NCI-H524 treated with DMSO at 0.1 percent for 48 hours (cell line): Measurements from ENCODE around the gene EPN2.
"Not testable (repeated sequence)": the region's sequence is repeated elsewhere in the genome, so short reads cannot be mapped to it uniquely, and the experiment has no call there.

Experiments used
- DNase-seq: peaks from one replicate; lab custom pipeline; 2025; lab: John Stamatoyannopoulos, UW

Gene EPN2

GRCh38 chr17:19237139-19237388 lies at the start of gene EPN2:
Gene EPN2 (plus strand): TSS chr17:19237366. CDS start chr17:19283120, 45,754 bp downstream.
- not testable (repeated sequence) for DNase-seq

DNA sequence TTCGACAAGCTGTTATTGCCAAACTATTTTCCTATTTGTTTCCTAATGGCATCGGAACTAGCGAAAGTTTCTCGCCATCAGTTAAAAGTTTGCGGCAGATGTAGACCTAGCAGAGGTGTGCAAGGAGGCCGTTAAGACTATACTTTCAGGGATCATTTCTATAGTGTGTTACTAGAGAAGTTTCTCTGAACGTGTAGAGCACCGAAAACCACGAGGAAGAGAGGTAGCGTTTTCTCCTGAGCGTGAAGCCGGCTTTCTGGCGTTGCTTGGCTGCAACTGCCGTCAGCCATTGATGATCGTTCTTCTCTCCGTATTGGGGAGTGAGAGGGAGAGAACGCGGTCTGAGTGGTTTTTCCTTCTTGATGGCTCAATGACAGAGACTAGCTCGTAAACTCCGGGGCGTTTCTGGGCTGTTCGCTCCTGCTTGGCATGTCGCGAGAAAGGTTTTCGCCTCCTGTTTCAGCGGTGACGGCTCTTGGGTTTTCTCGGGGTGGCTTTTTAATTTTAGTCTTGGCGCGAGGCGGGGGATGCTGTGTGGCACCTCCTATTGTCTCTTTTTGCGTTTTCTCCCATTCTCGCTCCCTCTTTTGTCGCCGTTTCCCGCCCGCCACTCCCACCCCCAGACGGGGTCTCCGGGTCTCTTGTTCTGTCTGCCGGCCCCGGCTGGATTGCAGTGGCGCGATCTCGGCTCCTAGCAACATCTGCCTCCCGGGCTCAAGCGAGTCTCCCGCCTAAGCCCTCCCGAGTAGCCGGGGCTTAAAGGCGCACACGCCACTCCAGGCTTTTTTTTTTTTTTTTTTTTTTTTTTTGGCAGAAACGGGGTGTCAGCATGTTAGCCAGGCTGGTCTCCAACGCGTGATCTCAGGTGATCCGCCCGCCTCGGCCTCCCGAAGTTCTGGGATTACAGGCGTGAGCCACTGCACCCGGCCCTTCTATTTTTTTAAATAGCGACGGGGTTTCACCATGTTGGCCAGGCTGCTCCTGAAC lies 49.0 kb upstream of the EPN2 start:
- DNase-seq, result not testable (repeated sequence)

DNA sequence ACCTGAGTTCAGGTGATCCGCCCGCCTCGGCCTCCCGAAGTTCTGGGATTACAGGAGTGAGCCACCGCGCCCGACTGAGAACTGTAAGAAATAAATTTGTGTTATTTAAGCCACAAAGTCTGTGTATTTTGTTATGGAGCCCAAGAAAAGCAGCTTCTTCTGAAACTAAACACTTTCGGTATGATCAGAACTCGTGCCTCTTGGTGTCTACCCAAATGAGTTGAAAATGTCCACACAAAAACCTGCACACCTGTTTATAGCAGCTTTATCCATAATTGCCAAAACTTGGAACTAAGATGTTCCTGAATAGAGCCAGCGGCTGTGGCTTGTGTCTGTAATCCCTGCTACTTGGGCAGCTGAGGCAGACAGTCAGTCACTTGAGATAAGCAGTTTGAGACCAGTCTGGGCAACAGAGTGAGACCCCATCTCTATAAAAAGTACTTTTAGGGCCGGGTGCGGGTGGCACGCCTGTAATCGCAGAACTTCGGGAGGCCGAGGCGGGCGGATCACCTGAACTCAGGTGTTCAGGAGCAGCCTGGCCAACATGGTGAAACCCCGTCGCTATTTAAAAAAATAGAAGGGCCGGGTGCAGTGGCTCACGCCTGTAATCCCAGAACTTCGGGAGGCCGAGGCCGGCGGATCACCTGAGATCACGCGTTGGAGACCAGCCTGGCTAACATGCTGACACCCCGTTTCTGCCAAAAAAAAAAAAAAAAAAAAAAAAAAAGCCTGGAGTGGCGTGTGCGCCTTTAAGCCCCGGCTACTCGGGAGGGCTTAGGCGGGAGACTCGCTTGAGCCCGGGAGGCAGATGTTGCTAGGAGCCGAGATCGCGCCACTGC lies 48.1 kb upstream of the EPN2 start:
- not testable (repeated sequence) for DNase-seq

DNA sequence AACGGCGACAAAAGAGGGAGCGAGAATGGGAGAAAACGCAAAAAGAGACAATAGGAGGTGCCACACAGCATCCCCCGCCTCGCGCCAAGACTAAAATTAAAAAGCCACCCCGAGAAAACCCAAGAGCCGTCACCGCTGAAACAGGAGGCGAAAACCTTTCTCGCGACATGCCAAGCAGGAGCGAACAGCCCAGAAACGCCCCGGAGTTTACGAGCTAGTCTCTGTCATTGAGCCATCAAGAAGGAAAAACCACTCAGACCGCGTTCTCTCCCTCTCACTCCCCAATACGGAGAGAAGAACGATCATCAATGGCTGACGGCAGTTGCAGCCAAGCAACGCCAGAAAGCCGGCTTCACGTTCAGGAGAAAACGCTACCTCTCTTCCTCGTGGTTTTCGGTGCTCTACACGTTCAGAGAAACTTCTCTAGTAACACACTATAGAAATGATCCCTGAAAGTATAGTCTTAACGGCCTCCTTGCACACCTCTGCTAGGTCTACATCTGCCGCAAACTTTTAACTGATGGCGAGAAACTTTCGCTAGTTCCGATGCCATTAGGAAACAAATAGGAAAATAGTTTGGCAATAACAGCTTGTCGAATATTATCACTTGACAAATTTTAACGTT lies 47.3 kb upstream of the EPN2 start:
- DNase-seq, result not testable (repeated sequence)

DNA sequence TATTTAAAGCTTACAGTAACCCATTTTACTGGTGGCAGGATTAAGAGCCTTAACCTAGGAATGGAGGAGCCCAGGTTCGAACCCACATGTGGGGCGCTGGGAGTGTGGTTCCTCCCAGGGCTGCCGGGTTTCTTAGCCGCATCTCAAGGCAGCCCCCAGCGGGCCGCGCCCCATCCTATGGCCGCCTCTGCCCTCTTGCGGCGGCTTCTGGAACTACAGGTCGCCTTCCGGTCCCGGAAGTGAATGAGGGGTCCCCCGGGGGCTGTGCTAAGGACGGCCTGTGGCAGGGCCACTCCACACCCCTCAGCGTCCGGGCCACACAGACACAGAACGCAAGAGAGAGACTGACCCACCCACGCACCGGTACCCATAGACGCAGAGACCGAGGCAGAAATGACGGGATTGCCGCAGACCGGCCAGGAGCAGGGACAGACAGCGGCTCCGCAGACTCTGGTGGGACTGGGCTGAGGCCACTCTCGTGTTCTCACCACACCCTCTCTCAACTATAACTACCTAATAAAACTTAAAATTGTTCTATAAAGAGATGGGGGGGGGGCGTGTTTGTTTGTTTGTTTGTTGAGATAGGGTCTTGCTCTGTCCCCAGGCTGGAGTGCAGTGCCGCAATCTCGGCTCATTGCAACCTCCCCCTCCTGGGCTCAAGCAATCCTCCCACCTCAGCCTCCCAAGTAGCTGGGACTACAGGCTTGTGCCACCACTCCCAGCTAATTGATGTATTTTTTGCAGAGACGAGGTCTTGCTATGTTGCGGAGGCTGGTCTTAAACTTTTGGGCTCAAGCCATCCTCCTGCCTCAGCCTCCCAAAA lies 40.6 kb upstream of the EPN2 start:
- not testable (repeated sequence) for DNase-seq

GRCh38 chr17:19202448-19202847 lies 34.7 kb upstream of the EPN2 start:
- not testable (repeated sequence) for DNase-seq

- DNase-seq, result not testable (repeated sequence)
These were observed 33.7 kb upstream of the EPN2 start for GRCh38 chr17:19203429-19203828.

GRCh38 chr17:19215074-19215860 lies 21.9 kb upstream of the EPN2 start:
- not testable (repeated sequence) for DNase-seq

GRCh38 chr17:19216148-19216926 lies 20.8 kb upstream of the EPN2 start:
- not testable (repeated sequence) for DNase-seq

- DNase-seq, result not testable (repeated sequence)
These were observed 18.3 kb upstream of the EPN2 start for GRCh38 chr17:19218914-19219313.

DNA sequence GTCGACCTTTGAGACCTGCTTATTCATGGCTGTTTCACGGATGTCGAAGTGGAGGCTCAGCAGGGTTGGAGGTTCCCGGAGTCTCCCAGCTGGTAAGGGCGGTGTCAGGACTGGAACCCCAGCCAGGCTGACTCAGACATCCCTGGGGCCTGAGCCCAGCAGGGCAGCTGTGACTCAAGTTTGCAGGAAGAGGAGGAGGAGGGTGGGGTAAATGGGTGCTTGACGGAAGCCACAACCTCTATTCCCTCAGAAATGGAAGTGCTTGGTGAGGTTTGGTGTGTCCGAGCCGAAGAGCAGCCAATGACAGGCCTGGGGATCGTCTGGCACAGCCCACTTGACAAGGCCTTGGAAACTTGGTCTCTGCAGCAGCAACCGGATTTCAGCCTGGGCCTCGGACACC lies 17.8 kb upstream of the EPN2 start:
- not testable (repeated sequence) for DNase-seq

DNA sequence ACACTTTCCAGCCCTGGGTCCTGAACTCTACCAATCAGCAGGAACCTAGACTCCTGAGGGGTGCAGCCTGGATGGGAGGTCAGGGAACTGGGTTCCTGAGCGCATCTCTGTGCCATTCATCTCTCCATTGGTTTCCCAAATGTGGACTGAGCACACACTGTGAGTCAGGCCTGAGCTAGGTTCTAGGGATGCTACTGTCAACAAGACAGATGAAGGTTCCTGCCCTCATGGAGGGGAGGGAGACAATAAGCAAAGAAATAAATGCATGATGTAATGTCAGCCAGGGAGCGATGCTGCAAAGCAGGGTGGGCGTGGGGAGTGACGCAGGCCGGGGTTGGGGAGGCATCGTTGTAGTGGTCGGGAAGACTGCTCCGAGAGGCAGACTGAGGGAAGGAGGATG lies 17.0 kb upstream of the EPN2 start:
- not testable (repeated sequence) for DNase-seq

GRCh38 chr17:19226610-19227588 lies 10.3 kb upstream of the EPN2 start:
- DNase-seq, result not testable (repeated sequence)

GRCh38 chr17:19234676-19235075 lies 2.5 kb upstream of the EPN2 start:
- not testable (repeated sequence) for DNase-seq

DNA sequence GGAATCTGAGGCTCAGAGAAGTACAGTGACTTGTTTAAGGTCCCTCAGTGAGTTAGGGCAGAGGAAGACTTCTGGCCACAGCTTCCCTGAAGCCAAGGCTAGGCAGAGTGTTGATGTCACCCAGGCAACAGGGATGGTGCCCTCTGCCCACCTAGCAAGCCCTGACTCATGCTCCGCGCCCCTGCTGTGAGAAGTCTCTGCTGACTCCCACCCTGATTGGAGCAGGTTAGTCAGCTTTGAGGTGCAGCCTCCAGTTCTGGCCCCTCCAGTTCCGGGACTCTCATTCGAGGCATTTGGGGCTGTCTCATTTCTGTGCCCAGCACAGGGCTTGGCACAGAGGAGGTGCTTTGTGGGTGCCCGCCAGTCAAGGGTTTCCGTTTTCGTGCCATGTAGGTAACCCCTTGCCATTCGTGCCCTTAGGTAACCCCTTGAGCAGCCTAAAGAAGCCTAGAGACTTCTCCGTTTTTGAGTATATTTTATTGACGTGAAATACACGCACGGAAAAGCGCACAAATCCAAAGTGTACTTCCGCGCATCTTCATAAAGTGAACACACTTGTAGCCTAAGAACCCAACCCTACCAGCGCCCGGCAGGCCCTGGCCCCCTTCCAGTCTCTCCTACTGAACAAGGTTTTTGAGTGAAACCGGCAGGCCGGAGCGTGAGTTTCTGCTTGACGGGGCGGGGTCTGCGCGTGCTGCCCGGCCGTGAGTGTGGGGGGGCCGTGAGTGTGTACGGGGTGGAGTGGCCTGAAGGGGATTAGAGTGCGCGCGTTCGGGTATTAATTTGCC lies 621 bp upstream of the EPN2 start:
- DNase-seq, result not testable (repeated sequence)

- no peak for DNase-seq
These were observed 412 bp downstream of the EPN2 start for GRCh38 chr17:19237389-19238166.

- DNase-seq, result no peak
These were observed 970 bp downstream of the EPN2 start for GRCh38 chr17:19238167-19238505.
